GM19452 (cell line): ENCODE results near the gene PRKAR1B.

Source experiments
- ATAC-seq: cut with Tn5 transposase; IDR thresholded peaks from one replicate; pipeline ENCODE4 v1.9.1; 2021; ENCODE audit not compliant: unreplicated experiment

PRKAR1B gene

DNA sequence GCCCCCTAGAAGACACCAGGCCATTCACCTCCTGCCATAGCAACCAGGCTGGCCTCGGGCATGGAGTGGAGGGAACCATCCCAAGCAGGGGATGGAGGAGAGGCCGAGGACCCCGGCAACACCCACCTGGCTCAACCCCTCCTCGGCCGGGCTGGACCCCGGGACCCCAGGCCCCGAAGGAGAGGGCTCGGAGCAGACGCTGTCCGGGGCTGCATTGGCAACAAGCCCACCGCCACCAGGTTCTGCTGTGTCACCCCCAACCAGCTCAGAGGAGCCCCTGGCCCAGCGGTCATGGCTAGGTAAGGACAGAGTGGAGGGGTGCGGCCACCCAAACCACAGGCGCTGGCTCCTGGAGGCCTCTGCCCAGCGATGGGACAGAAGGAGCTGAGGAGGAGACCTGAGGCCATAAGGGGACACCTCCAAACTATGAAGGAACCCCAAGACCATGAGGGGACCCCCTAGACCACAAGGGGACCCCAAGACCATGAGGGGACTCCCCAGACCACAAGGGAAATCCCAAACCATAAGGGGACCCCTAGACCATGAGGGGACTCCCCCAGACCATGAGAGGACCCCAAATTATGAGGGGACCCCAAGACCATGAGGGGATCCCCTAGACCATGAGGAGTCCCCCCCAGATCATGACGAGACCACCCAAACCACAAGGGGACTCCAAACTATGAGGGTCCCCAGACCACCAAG, 132.7 kb downstream of the PRKAR1B start:
- no peak for ATAC-seq

DNA sequence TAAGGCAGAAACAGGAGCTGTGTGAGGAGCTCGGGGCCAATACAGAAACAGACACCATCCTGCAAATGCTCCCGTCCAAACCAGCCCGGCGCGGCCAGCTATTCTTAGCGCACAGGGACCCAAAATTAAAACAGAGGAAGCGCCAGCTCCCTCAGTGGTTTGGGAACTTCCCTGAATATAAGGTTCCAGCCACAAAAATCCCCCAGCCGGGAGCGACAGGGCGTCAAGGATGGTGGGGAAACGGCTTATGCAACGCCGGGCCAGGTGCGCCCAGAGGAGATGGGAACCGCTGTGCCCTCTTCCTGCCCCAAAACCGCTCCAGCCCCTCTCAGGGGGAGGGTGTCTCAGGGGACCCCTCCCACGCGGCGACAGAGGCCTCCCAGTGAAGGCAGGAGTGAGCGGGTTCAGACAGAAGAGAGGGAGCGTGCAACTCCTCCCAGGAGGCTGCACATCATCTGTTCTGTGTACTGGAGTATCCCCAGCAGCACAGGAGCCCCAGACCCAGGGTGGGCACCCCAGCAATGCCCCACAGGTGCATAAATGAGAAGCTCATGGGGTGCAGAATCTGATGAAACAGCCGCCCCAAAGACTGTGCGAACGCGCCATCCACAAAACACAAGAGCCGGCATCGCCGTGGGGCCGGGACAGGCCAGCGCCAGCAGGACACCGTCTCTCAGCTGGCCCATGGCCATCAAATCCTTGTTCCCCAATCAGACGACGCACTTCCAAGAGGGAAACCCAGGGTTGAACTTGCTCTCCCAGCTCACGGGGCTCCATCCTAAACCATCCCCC, 133.6 kb downstream of the PRKAR1B start:
- ATAC-seq, result no peak

GRCh38 chr7:591856-592628, 135.0 kb downstream of the PRKAR1B start:
- ATAC-seq, result no peak

DNA sequence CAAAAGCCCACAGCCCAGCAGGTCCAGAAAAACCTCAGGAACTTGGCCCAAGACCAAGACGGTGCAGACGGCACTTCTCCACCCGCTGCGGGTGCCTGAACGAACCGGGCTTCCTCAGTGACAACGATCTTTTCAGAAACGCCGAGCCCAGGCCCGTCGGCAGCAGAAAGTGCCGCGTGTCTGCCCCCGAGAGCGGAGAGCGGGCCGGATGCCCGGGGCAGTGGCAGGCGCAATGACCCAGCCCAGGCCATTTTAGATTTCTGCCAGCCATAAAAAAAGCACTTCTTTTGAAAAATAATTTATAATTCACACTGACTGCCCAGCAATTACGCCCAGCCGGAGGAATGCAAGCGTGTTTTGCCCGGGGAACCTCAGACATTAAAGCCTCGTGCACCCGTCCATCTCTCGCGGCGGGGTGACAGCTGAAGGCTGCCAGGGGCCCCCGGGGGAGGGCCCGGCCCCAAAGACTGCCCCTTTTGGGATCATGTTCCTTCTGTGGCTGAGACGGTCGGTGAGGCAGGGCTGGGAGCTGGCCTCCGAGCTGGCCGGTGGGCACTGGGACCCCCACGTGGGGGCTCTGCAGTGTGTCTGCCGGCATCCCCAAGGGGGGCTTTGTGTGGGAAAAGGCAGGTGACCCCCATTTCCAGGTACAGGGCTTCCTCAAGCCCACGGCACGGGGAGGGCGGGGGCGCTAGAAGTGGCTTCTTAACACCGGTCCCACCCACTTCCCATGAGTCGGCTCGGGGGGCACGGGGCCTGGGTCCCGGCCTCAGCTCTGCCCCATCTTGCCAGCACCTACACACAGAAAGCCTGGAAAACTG, 136.1 kb downstream of the PRKAR1B start:
- ATAC-seq, result no peak

- ATAC-seq, result no peak
These were observed 137.1 kb downstream of the PRKAR1B start for GRCh38 chr7:589781-590575.

DNA sequence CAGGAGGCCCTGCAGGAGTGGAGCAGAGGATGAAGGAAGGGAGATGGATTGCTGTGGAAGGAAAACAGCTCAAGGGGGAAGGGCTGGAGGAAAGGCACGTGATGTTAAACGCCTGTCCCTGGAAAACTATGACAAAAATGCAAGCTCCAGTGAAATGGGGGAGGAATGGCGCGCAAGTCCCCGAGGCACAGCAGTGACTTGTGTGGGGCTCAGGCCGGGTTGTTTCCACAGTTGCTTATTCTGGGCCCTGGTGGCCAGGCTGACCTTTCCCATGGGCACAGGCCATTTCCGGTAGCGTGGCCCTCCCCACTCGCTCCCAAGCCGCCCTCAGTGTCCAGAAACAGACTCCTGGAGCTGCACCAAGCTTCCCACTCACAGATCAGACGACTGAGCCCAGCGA, 139.3 kb downstream of the PRKAR1B start:
- ATAC-seq, result no peak

GRCh38 chr7:586494-586893, 140.6 kb downstream of the PRKAR1B start:
- no peak for ATAC-seq

DNA sequence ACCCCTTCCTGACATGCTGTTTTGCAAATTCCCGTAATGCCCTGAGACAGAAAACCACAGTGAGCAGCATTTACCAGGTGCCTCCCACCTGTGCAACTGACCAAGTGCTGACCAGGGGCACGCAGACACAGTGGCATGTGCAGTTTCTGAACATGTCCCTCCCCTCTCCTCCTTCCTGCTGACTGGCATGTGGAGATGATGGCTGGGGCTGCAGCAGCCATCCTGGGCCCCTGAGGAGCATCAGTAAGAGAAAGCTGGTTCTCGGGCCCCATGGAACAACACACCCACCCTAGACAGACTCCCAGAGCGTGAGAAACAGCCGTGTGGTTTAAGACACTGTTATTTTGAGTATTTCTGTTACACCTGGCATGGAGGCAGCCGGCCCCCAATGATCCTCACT, 141.2 kb downstream of the PRKAR1B start:
- no peak for ATAC-seq

DNA sequence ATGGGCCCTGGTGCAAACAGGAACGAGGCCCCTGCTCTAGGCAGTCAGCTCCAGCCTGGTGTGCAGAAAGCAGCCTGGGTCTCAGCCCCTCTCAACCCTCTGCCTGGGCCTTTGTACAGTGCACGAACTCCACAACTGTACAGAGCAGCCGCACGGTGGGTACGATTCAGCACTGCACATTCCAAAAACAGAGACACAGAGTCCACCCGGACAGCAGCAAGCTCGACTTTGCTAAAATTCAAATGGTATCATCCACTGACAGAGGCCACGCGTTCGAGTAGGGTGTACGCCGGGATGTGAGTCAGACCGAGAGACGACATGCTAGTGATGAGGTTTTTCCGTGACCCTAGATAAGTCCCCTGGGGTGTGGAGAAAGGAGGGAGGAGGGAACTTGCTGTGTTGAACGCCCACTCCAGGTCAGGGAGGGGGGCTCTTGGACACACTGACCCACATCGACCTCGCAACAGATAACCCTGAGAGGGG, 141.8 kb downstream of the PRKAR1B start:
- no peak for ATAC-seq

- no peak for ATAC-seq
These were observed 142.3 kb downstream of the PRKAR1B start for GRCh38 chr7:584820-585219.

GRCh38 chr7:584122-584465, 143.0 kb downstream of the PRKAR1B start:
- ATAC-seq, result no peak

DNA sequence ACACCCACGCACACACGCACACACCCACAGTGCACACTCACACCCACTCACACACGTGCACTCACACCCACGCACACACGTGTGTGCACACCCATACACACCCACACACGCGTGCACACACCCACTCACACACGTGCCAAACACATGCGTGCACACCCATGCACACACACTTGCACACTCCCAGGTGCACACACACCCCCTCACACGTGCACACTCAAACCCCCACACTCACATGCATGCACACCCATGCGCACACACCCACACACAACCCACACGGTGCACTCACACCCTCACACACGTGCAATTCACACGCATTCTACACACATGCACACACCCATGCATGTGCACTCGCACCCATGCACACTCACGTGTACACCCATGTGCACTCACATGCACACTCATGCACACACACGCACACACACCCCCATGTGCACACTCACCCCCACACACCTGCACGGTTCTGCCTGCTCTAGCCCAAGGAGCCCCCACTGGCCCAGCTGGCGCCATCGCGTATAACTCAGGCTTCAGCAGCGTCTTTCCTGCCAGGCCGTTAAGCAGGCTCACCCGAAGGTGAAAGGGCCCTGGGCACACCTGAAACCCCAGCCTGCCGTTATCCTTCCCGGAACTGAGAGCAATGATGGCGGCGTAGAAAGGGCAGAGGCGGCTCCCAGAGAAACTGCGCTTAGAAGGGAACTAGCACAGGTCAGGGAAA, 143.5 kb downstream of the PRKAR1B start:
- no peak for ATAC-seq

DNA sequence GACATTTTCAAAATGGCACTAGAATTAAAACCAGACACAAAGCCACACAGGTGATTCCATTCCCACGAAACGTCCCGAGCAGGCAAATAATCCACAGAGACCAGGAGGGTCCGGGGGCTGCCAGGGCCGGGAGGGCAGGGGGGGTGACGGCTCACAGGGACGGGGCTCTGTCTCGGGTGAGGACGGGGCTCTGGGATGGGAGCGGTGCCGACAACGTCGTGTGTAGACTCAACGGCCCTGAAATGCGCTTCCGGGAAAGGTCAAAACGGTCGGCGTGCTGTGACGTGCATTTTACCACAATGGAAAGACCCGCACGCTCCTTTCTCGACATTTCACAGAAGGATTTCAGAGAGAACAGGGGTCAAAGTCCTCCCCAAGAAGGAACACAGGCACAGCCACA, 144.2 kb downstream of the PRKAR1B start:
- ATAC-seq, result no peak

DNA sequence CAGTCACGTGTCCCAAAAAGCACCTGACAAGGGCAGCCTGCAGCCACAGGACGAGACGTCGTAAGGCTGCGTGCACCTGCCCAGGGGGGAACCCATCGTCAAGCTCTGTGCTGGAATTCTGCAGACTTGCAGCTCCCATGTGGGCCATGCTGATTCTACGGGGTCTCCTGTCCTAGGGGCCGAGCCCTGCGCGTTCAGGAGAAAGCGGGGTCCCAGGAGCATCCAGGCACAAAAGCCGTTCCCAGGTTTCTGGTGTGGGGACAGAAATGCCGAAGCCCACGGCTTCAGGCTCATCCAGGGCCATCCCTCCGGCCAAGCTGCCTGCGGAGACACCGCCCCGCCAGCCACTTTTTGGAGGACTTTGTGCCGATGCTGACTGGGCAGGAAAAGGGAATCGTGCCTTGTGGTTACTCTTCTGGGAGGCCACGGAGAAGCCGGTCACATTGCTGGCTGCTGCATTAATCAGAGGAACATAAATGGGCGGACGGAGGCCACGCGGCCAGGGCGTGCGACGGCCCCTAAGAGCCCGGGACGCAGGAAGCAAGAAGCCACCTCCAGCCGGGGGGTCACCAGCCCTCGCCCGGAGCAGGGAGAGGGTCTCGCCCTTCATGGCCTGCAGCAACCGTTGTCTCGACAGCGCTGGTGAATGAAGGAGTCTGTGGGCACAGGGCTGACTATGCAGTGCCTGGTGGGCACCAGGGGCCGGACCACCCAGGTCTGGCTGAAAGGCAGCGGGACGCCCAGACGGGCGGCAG, 144.8 kb downstream of the PRKAR1B start:
- ATAC-seq, result no peak

GRCh38 chr7:578386-578785, 148.7 kb downstream of the PRKAR1B start:
- ATAC-seq, result no peak

GRCh38 chr7:577741-578370, 149.2 kb downstream of the PRKAR1B start:
- ATAC-seq, result no peak

- ATAC-seq, result no peak
These were observed 149.8 kb downstream of the PRKAR1B start for GRCh38 chr7:577278-577665.

DNA sequence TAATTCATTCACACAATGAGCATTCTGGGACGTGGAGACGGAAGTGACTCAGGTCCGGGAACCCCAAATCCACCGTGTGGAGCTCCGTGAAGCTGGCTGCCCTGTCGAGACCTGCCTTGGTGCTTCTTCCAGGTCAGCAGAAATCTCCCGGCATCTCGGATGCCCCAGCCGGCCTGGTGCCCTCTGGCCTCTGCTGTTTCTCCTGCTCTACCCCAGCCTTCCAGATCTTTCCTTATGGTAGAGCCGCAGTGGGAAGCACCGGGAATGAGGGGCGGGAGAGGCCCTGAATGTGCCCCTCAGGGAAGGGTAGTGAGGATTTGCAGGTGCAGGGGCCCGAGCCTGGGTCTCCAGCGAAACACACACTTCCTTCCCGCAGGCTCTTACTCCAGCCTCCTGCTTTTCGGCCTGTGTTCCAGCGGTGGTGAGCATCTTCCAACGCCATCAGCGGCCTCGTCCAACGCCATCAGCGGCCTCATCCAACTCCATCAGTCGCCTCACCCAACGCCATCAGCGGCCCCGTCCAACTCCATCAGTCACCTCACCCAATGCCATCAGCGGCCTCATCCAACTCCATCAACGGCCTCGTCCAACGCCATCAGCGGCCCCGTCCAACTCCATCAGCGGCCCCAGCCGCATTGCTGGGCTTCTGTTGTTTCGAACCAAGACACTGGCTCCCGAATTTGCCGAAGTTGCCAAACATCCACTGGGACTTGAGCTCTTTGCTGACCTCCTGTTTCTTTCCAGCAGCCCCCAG, 150.4 kb downstream of the PRKAR1B start:
- no peak for ATAC-seq
